ENCODE measurements around the gene PPIG. TPM values are rescaled to one million over a fixed set of nuclear protein-coding genes. Genes with fewer than 3 reads are reported as not detected.

Gene PPIG
- total and polyA plus RNA-seq, 7 donors = 25.7 to 54.0 (median 41.3) TPM

- WGBS, 2 donors = 85 to 88% methylated on average over 1 of the region's 1 CpG
- no peak for DNase-seq
- Histone ChIP-seq H3K4me1 (no peaks in the 10 kb centered on the region), H3K36me3 (no peaks in the 10 kb centered on the region), H3K9me3 (no peaks in the 10 kb centered on the region), H3K27ac (no peak overlapping the region), H3K4me3 (no peak overlapping the region), H3K27me3 (no peaks in the 10 kb centered on the region)
- intact Hi-C loops (cut with DNase I) = no loop called here
- no peak for TF ChIP-seq POLR2AphosphoS5 (IDR thresholded peaks at IDR 0.05)
- no peak for TF ChIP-seq POLR2A (IDR thresholded peaks at IDR 0.05)
- TF ChIP-seq EP300 (IDR thresholded peaks at IDR 0.05) = no peak
- no peak for TF ChIP-seq CTCF (IDR thresholded peaks at IDR 0.05)
Observed at GRCh38 chr2:169664600-169664977, 80.4 kb downstream of the PPIG start.

- intact Hi-C loops (cut with DNase I) = no loop called here
- Histone ChIP-seq H3K4me3 (no peak overlapping the region), H3K4me1 (no peaks in the 10 kb centered on the region), H3K9me3 (no peaks in the 10 kb centered on the region), H3K27me3 (no peaks in the 10 kb centered on the region), H3K36me3 (no peaks in the 10 kb centered on the region), H3K27ac (no peak overlapping the region)
- WGBS, 2 donors = 47 to 62% methylated on average over 1 of the region's 1 CpG
- DNase-seq = no peak
- TF ChIP-seq CTCF (IDR thresholded peaks at IDR 0.05) (no peak), EP300 (IDR thresholded peaks at IDR 0.05) (no peak), POLR2AphosphoS5 (IDR thresholded peaks at IDR 0.05) (no peak), POLR2A (IDR thresholded peaks at IDR 0.05) (no peak)
Observed at GRCh38 chr2:169664978-169665930, 81.1 kb downstream of the PPIG start.

- no peak overlapping the region for H3K4me3 ChIP-seq
- no peaks in the 10 kb centered on the region for H3K36me3 ChIP-seq
- no peaks in the 10 kb centered on the region for H3K4me1 ChIP-seq
- H3K27ac ChIP-seq = no peak overlapping the region
- no peaks in the 10 kb centered on the region for H3K27me3 ChIP-seq
- H3K9me3 ChIP-seq = no peaks in the 10 kb centered on the region
- no peak for DNase-seq
- intact Hi-C loops (cut with DNase I) = no loop called here
- WGBS, 2 donors = 17 to 36% methylated on average over 2 of the region's 2 CpGs
- TF ChIP-seq EP300 (IDR thresholded peaks at IDR 0.05) = no peak
- TF ChIP-seq POLR2AphosphoS5 (IDR thresholded peaks at IDR 0.05) = no peak
- TF ChIP-seq CTCF (IDR thresholded peaks at IDR 0.05) = no peak
- TF ChIP-seq POLR2A (IDR thresholded peaks at IDR 0.05) = no peak
Observed at GRCh38 chr2:169667583-169667982, 83.4 kb downstream of the PPIG start.

GRCh38 chr2:169670215-169670651 is 86.1 kb downstream of the PPIG start:
- DNase-seq = no peak
- Histone ChIP-seq H3K36me3 (no peaks in the 10 kb centered on the region), H3K4me1 (no peaks in the 10 kb centered on the region), H3K27ac (no peak overlapping the region), H3K9me3 (no peaks in the 10 kb centered on the region), H3K27me3 (no peaks in the 10 kb centered on the region), H3K4me3 (no peak overlapping the region)
- TF ChIP-seq POLR2A (IDR thresholded peaks at IDR 0.05) (no peak), CTCF (IDR thresholded peaks at IDR 0.05) (no peak), POLR2AphosphoS5 (IDR thresholded peaks at IDR 0.05) (no peak), EP300 (IDR thresholded peaks at IDR 0.05) (no peak)
- intact Hi-C loops (cut with DNase I) = no loop called here
- 82 to 86% methylated on average over 2 of the region's 2 CpGs for WGBS, 2 donors

Measured in sigmoid colon (tissue), 7 donors.